Prostate gland (tissue), 2 donors: ENCODE measurements around the gene SH2D2A.

Source experiments
- CTCF ChIP-seq, 4 experiments: fragments of 200-600 bp in 2 of 4; fragments of 450-650 bp in 2 of 4; sonication (generic) in 2 of 4; IDR thresholded peaks; 1 replicate in 3 of 4; 2 replicates in 1 of 4; pipeline ENCODE4 v1.5.1; 2016 to 2019; ENCODE audit warnings: antibody characterized with exemption in 4 of 4, mild to moderate bottlenecking in 2 of 4, moderate library complexity in 2 of 4
- POLR2A ChIP-seq: fragments of 450-650 bp; IDR thresholded peaks from one replicate; pipeline ENCODE4 v1.6.1; 2016; ENCODE audit warnings: antibody characterized with exemption, mild to moderate bottlenecking
- POLR2AphosphoS5 ChIP-seq: sonication (generic); formaldehyde crosslinking; IDR thresholded peaks from one replicate; pipeline ENCODE4 v1.6.1; 2017; ENCODE audit warnings: antibody characterized with exemption

DNA sequence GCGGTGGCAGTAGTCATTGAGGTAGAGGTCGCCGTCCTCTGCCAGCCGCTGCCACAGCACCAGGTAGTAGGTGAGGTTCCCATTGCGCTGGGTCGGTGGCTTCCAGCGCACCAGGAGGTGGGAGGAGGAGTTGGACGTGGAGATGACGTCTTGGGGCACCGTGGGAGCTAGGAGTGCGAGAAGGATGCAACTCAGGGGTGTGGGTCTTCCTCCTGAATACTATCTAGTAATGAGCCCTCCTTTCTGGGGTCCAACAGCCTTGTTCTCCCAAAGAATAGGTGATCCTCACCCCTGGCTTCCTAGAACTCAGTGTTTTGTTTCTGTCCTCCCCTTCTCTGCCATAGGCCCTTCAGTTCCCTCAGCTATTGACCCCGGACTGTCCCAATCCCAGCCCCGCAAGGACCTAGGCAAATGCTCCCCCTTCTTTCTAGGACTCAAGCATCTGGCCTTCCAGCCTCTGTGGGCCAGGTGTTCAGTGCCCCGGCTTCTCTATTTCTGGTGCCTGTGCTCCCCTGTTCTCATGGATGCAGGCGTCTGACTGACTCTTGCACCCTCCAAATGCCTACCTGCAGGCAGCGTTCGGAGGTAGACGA is 29.4 kb upstream of the SH2D2A start:
- TF ChIP-seq CTCF (IDR thresholded peaks at IDR 0.05) (no peak), POLR2A (no peak), POLR2AphosphoS5 (no peak)
